Esophagus squamous epithelium (tissue), 5 donors: Measurements from ENCODE around the gene CARS1. TPM values are rescaled to one million over a fixed set of nuclear protein-coding genes. Genes with fewer than 3 reads are reported as not detected.

Experiments used
- DNase-seq: peaks from one replicate; lab custom pipeline; 2025; lab: John Stamatoyannopoulos, UW
- H3K27ac ChIP-seq, 4 donors: fragments of 200-600 bp; sonication (generic); one replicate each; pipeline ENCODE4 v1.5.1; 2016 to 2019; ENCODE audit warnings: mild to moderate bottlenecking in 1 of 4
- H3K27me3 ChIP-seq, 4 donors: fragments of 200-600 bp; sonication (generic); 1 replicate in 3 of 4; 2 replicates in 1 of 4; pipeline versions ENCODE4 v1.5.1 to v1.6.0; 2017 to 2021; ENCODE audit warnings: antibody characterized with exemption in 1 of 4
- H3K36me3 ChIP-seq, 3 donors: fragments of 200-600 bp; sonication (generic); one replicate each; pipeline ENCODE4 v1.5.1; 2016 to 2019
- H3K4me1 ChIP-seq, 3 donors: fragments of 200-600 bp; sonication (generic); one replicate each; pipeline ENCODE4 v1.5.1; 2017 to 2019
- H3K4me3 ChIP-seq, 4 donors: fragments of 200-600 bp; sonication (generic); 1 replicate in 3 of 4; 2 replicates in 1 of 4; pipeline ENCODE4 v1.5.1; 2016 to 2019; ENCODE audit warnings: mild to moderate bottlenecking in 2 of 4, moderate library complexity in 1 of 4
- H3K9me3 ChIP-seq, 3 donors: fragments of 200-600 bp; sonication (generic); one replicate each; pipeline ENCODE4 v1.5.1; 2016 to 2019
- POLR2A ChIP-seq, 4 donors: fragments of 450-650 bp; IDR thresholded peaks; one replicate each; pipeline ENCODE4 v1.6.1; 2017; ENCODE audit warnings: antibody characterized with exemption in 4 of 4, mild to moderate bottlenecking in 4 of 4, moderate library complexity in 3 of 4
- WGBS, 2 donors: methylation state at CpG; one replicate each; pipeline ENCODE4 v1.1.5; 2018; 5-methylcytosine and 5-hydroxymethylcytosine counted together
- intact Hi-C: fragments of 100-400 bp; cut with DNase I; formaldehyde crosslinking; loops from one replicate; pipeline ENCODE4 v1.15.0; 2022
- total RNA-seq, 4 donors: library from RNA; depleted of rRNA; stranded (reverse); fragments of >200 nt; gene quantifications; one replicate each; pipeline ENCODE4 v1.1.0, GENCODE V29; 2016
- TF ChIP-seq, protein P1 (sequence below), 6 experiments: fragments of 450-650 bp in 4 of 6; fragments of 200-600 bp in 2 of 6; sonication (generic) in 2 of 6; IDR thresholded peaks; one replicate each; pipeline ENCODE4 v1.5.1; 2016 to 2019; ENCODE audit warnings: antibody characterized with exemption in 6 of 6, mild to moderate bottlenecking in 4 of 6, moderate library complexity in 4 of 6
- donor health status: DM: yes; HTN: yes; CAD: no.

The CARS1 gene
- total RNA-seq, 4 donors from 2014 or later, result 22.7 to 35.7 (median 28.4) TPM

DNA sequence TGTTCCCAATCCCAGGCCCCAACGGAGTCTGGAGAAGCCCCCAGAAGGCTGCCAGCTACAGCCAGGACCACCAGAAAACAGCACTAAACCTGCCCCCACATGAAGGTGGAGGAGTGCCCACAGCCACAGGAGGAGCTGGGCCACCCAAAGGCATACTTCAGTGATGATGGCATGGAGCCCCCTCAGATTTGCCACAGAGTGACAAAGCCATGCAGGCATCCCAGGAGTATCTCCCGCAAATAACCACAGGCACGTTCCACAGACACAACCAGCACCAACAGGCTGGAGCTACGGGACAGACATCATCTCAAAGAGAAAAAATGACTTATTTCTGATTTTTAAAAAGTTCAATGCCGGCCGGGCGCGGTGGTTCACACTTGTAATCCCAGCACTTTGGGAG is 10.6 kb downstream of the CARS1 start:
- Histone ChIP-seq H3K36me3 (peaks cover 0 to 53% (median 4%) of the 10 kb centered on the region in 3 donors), H3K27ac (no peak overlapping the region), H3K9me3 (no peaks in the 10 kb centered on the region), H3K4me1 (peaks cover 15 to 55% (median 36%) of the 10 kb centered on the region in 3 donors), H3K27me3 (no peaks in the 10 kb centered on the region), H3K4me3 (no peak overlapping the region)
- 81 to 97% methylated on average over 5 to 7 of the region's 8 CpGs for WGBS, 2 donors
- no peak for DNase-seq
- intact Hi-C loops, result no loop called here
- no peak for TF ChIP-seq POLR2A (IDR thresholded peaks at IDR 0.05)
- TF ChIP-seq, protein P1, sequence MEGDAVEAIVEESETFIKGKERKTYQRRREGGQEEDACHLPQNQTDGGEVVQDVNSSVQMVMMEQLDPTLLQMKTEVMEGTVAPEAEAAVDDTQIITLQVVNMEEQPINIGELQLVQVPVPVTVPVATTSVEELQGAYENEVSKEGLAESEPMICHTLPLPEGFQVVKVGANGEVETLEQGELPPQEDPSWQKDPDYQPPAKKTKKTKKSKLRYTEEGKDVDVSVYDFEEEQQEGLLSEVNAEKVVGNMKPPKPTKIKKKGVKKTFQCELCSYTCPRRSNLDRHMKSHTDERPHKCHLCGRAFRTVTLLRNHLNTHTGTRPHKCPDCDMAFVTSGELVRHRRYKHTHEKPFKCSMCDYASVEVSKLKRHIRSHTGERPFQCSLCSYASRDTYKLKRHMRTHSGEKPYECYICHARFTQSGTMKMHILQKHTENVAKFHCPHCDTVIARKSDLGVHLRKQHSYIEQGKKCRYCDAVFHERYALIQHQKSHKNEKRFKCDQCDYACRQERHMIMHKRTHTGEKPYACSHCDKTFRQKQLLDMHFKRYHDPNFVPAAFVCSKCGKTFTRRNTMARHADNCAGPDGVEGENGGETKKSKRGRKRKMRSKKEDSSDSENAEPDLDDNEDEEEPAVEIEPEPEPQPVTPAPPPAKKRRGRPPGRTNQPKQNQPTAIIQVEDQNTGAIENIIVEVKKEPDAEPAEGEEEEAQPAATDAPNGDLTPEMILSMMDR (IDR thresholded peaks at IDR 0.05), result no peak

DNA sequence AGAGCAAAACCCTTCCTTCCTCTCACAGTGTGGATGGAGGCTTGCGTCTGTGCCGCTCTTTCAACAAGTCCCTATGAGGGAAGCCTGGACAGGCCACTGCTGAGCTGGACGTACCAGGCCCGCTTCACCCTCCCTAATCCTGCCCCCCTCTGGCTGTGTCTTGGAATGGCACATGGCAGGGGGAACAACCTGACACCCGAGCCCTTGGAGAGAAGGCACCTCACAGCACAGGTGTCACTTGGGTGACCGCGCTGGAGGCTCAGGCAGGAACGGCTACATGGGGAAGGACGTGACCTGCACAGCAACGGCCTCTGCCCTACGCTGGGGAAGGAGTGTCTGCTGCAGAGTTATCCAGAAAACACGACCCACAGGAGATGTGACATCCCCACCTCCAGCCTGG is 11.0 kb downstream of the CARS1 start:
- Histone ChIP-seq H3K27ac (no peak overlapping the region), H3K36me3 (peaks cover 0 to 57% (median 7%) of the 10 kb centered on the region in 3 donors), H3K27me3 (no peaks in the 10 kb centered on the region), H3K4me1 (peaks cover 15 to 54% (median 33%) of the 10 kb centered on the region in 3 donors), H3K4me3 (no peak overlapping the region), H3K9me3 (no peaks in the 10 kb centered on the region)
- WGBS, 2 donors, result 93% methylated on average over 2 of the region's 12 CpGs; no CpG with 5 or more reads in 1 of the 2 donors
- intact Hi-C loops, result no loop called here
- no peak for DNase-seq
- TF ChIP-seq, protein P1 (IDR thresholded peaks at IDR 0.05), result no peak
- TF ChIP-seq POLR2A (IDR thresholded peaks at IDR 0.05), result no peak

DNA sequence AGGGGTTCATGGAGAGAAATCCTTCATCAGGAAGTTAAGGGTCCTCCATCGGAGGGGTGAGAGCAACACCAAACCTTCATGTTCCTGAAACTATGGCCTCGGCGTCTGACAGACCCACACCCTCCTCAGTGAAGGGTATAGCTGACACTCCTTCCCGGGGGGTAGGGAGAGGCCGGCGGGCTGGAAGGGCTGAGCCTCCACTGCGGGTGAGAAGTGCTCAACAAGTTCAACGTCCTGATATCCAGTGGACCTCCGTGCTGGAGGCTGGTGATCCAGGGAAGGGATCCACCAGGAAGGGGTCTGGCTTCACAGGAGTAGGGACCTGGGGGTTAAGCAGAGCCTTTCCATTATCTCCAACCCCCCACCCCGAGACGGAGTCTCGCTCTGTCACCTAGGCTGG is 12.3 kb downstream of the CARS1 start:
- no peak for DNase-seq
- TF ChIP-seq POLR2A (IDR thresholded peaks at IDR 0.05), result no peak
- TF ChIP-seq, protein P1 (IDR thresholded peaks at IDR 0.05), result no peak
- Histone ChIP-seq H3K36me3 (peaks cover 0 to 70% (median 14%) of the 10 kb centered on the region in 3 donors), H3K27me3 (no peaks in the 10 kb centered on the region), H3K4me3 (no peak overlapping the region), H3K4me1 (peaks cover 7 to 46% (median 23%) of the 10 kb centered on the region in 3 donors), H3K27ac (no peak overlapping the region), H3K9me3 (no peaks in the 10 kb centered on the region)
- intact Hi-C loops, result no loop called here
- 87 to 92% methylated on average over 6 to 10 of the region's 12 CpGs for WGBS, 2 donors

DNA sequence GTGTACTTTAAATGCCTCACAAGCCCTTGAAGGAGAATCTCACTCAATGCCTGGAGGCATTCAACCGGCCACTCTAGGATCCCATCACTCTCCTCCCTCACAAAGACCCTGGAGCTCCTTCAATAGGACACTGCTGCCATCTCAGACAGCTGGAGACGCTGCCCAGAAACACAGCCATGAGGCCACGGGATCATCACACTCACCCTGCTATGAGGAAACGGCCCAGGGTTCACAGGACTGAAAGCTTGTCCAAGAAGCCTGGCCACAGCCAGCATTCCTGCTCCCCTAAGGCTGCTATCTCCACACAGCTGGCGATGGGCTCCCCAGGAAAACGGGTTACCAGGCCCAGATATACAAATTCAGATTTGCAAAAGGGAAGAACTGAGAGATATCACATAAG is 13.2 kb downstream of the CARS1 start:
- peaks cover 0 to 79% (median 14%) of the 10 kb centered on the region in 3 donors for H3K36me3 ChIP-seq
- no peak for DNase-seq
- WGBS, 2 donors, result 85 to 89% methylated on average over 4 to 6 of the region's 6 CpGs
- H3K9me3 ChIP-seq, result no peaks in the 10 kb centered on the region
- H3K4me3 ChIP-seq, result no peak overlapping the region
- TF ChIP-seq, protein P1 (IDR thresholded peaks at IDR 0.05), result no peak
- TF ChIP-seq POLR2A (IDR thresholded peaks at IDR 0.05), result no peak
- H3K27ac ChIP-seq, result peak overlapping the region in 2 of 4 donors; percentile 22 to 27
- peaks cover 0 to 37% (median 13%) of the 10 kb centered on the region in 3 donors for H3K4me1 ChIP-seq
- intact Hi-C loops, result no loop called here
- no peaks in the 10 kb centered on the region for H3K27me3 ChIP-seq

DNA sequence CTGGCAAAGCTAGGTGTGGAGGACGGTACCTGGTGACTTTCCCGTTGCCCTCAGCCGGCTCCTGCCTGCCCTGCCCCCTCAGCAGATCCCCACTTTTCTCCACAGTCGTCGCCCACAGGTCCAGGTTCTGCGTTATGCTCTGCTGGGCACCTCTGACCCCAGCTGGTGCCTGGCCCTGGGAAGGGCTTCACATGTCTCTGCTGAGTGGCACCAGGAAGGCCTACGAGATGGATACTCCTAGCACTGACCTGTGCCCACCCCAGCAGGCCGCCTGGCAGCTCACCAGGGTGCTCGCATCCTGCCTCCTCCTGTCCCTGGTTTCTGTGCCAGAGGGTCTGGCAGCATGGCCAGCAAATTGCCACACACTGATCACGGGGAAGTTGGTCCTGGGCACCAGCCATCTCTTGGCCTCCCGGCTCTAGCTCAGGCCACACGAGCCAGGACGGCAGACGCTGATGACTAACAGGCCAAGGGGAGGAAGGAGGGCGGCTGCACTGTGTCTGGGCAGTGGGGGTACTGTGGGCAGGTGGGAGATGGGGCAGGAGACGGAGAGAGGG is 13.8 kb downstream of the CARS1 start:
- Histone ChIP-seq H3K27me3 (no peaks in the 10 kb centered on the region), H3K27ac (peak overlapping the region in 2 of 4 donors; percentile 22 to 27), H3K9me3 (no peaks in the 10 kb centered on the region), H3K4me1 (peaks cover 0 to 31% (median 9%) of the 10 kb centered on the region in 3 donors), H3K4me3 (no peak overlapping the region), H3K36me3 (peaks cover 0 to 85% (median 14%) of the 10 kb centered on the region in 3 donors)
- DNase-seq, result no peak
- intact Hi-C loops, result no loop called here
- no peak for TF ChIP-seq POLR2A (IDR thresholded peaks at IDR 0.05)
- TF ChIP-seq, protein P1 (IDR thresholded peaks at IDR 0.05), result no peak
- WGBS, 2 donors, result 73% methylated on average over 5 of the region's 16 CpGs; no CpG with 5 or more reads in 1 of the 2 donors
